HG03066 (cell line): ENCODE measurements around the gene PIR.

ENCODE experiments used
- ATAC-seq: cut with Tn5 transposase; IDR thresholded peaks from one replicate; pipeline ENCODE4 v1.9.1; 2021; ENCODE audit warnings: low read depth; ENCODE audit not compliant: unreplicated experiment

Gene PIR

GRCh38 chrX:15425024-15425423 lies 68.1 kb downstream of the PIR start:
- no peak for ATAC-seq

- no peak for ATAC-seq
Measured at GRCh38 chrX:15418707-15419181, 74.4 kb downstream of the PIR start.

GRCh38 chrX:15418041-15418706 lies 75.0 kb downstream of the PIR start:
- ATAC-seq: no peak

- no peak for ATAC-seq
Measured at GRCh38 chrX:15416133-15416993, 76.8 kb downstream of the PIR start.

GRCh38 chrX:15413101-15413500 lies 80.0 kb downstream of the PIR start:
- no peak for ATAC-seq

GRCh38 chrX:15410947-15411346 lies 82.2 kb downstream of the PIR start:
- ATAC-seq: no peak

GRCh38 chrX:15410430-15410829 lies 82.7 kb downstream of the PIR start:
- ATAC-seq: no peak

- no peak for ATAC-seq
Measured at GRCh38 chrX:15405846-15406245, 87.3 kb downstream of the PIR start.

- ATAC-seq: no peak
Measured at GRCh38 chrX:15404401-15405096, 88.6 kb downstream of the PIR start.

GRCh38 chrX:15401378-15401777 lies 91.8 kb downstream of the PIR start:
- no peak for ATAC-seq

- ATAC-seq: no peak
Measured at GRCh38 chrX:15399962-15400391, 93.2 kb downstream of the PIR start.

GRCh38 chrX:15398874-15399273 lies 94.3 kb downstream of the PIR start:
- no peak for ATAC-seq

GRCh38 chrX:15395789-15396188 lies 97.3 kb downstream of the PIR start:
- ATAC-seq: no peak

- ATAC-seq: no peak
Measured at GRCh38 chrX:15391850-15392249, 101.3 kb downstream of the PIR start.

- no peak for ATAC-seq
Measured at GRCh38 chrX:15384304-15384703, 108.8 kb downstream of the PIR start, which contains the start of gene VEGFD. Gene VEGFD, minus strand, starts transcription at chrX:15384413. Its CDS starts 467 bp downstream, at chrX:15383946.

- no peak for ATAC-seq
Measured at GRCh38 chrX:15382813-15383212, 110.3 kb downstream of the PIR start.

- no peak for ATAC-seq
Measured at GRCh38 chrX:15376956-15377355, 116.2 kb downstream of the PIR start.

GRCh38 chrX:15373976-15374375 lies 119.2 kb downstream of the PIR start:
- ATAC-seq: no peak

GRCh38 chrX:15366506-15367352 lies 126.4 kb downstream of the PIR start:
- no peak for ATAC-seq

GRCh38 chrX:15359701-15360100 lies 133.4 kb downstream of the PIR start:
- no peak for ATAC-seq
